DMS53 treated with DMSO at 0.1 percent for 48 hours (cell line): ENCODE measurements around the gene NR6A1.

Source experiments
- DNase-seq: peaks from one replicate; lab custom pipeline; 2025; ENCODE audit not compliant: unreplicated experiment; lab: John Stamatoyannopoulos, UW

NR6A1 gene

DNA sequence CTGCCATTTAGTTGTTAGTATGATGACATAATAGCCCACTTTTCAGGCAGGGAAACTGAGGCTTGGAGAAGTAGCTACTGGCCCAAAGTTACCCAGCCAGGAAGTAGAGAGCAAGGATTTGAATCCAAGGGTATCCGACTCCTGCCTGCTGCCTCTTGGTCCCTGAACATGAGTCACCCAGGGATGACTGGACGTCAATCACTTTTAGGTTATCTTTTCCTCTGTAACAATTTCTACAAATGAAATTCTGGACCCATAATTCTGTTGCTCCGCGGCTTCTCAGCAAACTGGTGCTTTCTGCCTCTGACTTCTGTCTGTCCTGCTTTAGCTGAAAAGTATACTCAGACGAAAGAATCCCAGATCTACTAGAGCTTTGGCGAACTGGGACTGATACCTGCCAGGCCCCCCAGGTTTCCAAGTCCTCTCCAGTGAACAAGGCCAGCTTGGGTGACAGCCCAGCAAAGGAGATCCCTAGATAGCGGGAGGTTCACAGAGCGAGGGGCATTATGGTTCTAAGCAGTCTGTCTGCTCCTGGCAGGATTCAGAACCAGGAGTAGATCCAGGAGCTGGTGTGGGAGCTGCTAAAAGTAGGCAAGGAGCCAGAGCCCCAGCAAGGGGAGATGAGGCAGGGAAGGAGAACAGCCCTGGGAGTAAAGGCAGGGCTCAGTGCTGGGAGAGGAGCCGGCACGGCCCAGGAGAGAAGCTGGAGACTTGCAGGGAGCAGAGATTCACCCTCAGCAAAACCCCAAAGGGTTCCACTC, 26.4 kb upstream of the NR6A1 start:
- DNase-seq = no peak

DNA sequence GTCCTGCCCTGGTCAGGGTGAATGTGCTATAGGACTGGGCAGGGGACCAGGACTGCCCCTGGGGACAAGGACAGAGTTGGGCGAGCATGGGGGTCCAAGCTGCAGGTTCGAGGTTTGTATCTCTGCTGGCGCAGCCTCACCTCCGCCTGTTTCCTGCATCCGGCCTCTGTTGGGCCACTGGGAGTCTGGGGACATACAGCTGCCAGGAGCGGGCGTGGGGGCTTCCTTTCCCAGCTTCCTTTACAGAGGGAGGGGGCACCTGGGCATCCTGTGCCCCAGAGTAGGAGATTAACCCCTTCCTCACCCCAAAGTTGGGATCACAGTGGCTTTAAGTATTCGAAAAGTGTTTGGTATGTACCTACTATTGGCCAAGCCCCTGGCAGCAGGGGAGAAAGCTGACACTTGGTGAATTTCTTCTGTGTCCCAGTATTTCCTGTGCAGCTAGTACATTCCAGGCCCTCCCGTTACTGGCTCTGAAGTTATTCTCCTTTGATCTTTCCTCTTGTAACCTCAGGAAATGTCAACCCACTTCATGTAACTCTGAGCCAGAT, 24.8 kb upstream of the NR6A1 start:
- no peak for DNase-seq

DNA sequence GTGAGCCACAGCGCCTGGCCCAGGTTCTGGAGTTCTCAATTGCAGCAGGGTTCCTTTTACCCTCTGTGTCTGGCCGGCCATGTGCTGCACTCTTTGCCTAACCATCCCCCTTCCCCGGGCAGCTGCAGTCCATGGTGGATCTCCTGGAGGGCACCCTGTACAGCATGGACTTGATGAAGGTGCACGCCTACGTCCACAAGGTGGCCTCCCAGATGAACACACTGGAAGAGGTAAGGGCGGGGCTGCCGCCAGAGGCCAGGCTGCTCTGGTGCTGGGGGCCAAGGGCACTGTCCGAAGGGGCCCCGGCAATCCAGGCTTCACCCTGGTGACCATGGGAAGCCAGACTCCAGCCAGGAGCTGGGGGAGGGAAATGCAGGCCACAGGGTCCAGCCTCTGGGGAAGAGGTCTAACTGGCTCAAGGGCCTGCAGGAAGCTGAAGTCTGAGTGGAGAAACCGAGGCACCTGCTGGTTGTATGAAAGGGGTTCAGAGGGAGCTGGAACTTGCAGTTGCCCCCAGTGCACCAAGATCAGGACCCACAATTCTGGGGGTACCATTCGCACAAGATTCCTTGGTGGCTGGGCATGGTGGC, 23.9 kb upstream of the NR6A1 start:
- no peak for DNase-seq

DNA sequence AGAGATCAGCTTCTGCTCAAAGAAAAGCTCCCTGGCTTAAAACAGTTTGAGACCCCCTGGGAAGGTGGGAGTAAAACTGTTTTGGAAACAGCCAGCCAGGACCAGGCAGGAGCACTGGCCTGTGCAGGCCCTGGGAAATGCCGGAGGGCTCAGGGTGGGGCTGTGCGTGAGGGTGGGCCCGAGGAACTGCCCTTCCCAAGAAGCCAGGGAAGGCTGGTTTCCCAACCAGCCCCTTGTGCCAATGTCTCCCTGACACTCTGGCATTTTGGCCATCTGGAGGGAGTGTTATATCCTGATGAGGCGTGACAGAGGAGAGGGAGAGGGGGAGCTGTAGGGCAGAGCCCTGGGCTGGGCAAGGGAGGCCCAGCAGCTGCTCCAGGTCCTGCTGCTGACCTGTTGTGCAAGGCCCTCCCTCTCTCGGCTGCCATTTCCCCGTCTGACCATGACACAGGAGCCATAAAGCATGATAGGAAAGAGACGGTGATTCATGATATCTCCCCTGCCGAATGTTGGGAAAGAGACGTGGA, 22.0 kb upstream of the NR6A1 start:
- DNase-seq = no peak

DNA sequence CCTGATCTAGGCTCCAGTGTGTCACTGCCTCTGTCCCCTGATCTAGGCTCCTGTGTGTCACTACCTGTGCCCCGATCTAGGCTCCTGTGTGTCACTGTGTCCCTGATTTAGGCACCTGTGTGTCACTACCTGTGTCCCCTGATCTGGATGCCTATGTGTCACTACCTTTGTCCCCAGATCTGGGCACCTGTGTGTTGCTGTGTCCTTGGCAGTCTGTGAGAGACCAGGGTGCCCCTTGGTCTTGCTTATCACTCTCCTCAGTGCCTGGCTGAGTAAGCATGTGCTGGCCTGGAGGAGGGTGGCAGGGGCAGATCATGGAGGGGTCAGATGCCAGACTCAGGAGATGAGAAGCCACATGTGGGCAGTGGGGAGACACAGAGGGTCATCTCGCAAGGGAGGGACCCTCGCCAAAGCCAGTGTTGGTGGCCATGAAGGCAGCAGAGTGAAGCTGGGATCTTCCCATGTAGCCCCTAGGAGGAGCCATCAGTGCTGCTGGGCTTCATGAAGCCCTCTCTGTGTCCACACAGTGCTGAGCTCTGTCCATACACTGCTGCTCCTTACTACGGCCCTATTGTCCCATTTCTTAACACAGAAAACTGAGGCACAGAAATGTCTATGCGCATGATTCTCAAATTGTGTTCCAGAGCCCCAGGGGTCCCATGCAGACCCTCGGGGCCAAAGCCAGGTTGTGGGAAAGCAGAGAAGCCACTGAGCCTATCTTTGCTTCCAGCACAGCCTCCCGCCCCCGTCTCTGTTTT, 21.3 kb upstream of the NR6A1 start:
- DNase-seq = no peak

DNA sequence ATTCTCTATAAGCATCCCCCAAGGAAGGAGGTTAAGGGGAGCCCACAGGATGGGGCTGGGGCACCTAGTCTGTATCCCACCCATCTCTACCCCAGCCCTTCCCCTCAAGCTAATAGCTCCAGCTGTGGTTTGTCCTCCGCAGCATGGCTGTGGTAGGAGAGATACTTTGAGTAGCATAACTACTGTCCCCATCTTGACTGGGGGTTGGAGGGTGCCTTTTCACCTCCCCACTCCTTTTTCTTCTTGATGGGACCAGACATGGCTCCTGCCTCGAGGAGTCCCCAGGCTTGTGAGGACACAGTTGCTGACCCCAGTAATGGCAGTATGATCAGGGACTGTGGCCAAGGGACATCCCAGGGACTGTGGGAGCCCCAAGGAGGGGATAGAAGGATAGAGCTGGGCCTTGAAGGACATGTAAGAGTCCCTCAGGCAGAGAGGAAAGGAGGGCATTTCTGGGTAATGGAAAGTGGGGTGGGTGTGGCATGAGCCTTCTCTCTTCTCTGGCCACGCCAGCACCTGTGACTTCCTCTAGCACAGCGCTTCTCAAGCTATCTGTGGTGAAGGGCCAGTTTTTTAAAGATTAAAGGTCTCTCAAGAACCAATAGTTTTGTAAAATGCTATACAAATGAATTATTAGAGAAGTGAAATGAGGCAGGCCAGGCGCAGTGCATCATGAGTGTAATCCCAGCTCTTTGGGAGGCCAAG, 19.8 kb upstream of the NR6A1 start:
- no peak for DNase-seq

DNA sequence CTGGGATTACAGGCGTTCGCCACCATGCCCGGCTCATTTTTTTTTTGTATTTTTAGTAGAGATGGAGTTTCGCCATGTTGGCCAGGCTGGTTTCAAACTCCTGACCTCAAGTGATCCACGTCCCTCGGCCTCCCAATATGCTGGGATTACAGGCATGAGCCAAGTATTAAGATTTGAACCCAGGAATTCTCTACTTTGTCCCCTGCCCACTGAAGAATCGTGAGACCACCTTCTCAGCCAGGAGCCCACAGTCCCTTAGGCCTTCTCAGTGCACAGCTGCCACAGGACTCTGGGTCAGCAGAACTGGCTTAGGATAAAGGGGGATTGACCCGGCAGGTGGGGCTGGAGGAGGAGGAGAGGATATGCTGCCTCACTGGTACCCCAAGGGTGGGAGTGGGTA, 19.2 kb upstream of the NR6A1 start:
- DNase-seq = no peak

DNA sequence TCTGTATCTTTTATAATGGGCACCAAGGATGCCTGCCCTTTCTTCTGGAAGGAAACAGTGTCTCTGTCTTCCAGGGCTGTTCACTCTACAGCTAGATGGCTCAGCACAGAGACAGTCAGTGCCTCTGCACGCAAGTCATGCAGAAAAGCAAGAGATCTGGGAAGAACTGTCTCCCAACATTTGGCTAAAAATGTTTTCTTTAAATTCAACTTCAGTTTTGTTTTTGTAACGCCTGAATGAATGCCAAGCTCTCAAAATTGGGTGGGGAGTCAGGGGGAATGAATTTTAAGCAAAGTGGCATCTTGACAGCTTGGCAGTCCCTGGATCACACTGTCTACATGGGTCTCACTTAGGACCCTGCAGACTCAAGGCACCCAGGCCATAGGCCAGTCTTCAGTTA, 18.4 kb upstream of the NR6A1 start:
- DNase-seq = no peak

DNA sequence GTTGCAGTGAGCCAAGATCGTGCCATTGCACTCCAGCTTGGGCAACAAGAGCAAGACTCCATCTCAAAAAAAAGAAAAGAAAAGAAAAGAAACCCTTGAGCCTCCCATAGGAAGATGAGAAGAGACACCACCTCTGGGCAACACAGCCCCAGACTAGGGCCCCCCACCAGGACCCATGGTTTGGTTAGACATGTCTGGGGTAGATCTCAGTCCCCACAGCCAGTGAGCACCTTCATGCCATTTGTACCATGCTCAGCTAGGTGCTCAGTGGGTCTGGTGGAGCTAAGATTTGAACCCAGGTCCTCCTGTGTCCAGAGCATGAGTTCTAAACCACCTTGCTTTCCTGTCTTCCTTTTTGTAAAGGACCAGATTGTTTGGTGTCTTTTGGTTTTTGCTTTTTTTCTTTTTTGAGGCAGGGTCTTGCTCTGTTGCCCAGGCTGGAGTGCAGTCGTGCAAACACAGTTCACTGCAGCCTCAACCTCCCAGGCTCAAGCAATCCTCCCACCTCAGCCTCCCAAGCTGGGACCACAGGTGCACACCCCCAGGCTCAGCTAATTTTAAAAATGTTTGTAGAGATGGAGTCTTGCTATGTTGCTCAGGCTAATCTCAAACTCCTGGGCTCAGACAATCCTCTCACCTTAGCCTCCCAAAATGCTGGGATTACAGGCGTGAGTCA, 17.6 kb upstream of the NR6A1 start:
- DNase-seq = no peak

DNA sequence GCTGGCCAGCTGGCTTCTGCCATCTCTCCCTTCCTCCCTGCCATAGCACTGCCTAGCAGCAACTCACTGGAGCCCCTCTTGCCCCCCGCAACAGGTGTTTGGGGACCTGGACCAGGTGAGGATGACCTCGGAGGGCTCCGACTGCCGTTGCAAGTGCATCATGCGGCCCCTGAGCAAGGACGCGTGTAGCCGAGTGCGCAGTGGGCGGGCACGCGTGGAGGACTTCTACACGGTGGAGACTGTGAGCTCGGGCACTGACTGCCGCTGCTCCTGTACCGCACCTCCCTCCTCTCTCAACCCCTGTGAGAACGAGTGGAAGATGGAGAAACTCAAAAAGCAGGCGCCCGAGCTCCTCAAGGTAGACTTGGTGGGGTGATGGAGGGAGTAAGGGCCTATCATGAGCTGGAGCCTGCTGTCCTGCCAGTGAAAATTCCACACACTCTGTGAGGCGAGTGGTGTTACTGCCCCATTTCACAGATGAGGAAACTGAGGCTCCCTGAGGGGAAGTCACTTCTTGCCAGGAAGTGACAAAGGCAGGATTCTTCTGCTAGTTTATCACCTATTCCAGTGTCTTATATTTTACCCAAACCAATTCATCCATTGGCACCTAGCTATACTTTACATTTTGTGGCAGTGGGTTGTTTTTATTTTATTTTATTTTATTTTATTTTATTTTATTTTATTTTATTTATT, 15.9 kb upstream of the NR6A1 start:
- no peak for DNase-seq

DNA sequence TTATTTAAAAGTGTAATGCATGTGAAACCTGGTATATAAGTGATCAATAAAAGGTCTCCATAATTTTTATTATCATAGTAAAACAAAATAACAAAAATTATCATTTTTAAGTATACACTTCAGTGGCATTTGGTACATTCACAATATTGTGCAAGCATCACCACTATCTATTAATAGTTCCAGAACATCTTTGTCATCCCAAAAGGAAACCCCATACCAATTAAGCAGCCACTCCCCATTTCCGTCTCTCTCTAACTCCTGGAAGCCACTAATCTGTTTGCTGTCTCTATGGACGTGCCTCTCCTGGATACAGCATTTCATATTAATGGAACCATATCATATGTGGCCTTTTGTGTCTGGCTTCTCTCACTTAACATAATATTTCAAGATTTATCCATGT, 13.4 kb upstream of the NR6A1 start:
- no peak for DNase-seq

DNA sequence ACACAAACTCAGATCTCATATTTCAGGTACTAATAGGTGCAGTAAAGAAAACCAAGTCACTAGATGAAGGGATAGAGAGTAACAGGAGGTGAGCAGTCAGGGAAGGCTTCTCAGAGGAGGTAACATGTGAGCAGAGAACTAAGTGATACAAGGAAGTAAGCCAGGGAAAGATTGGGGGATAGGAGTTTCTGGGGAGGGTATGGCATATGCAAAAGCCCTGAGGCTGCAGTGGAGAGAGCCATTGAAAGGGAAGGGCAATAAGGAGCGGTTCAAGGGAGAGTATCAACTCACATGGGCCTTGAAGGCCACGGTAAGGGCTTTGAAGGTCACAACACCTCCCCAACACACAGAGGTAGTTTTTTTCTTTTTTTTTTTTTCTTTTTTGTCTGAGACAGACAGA, 12.7 kb upstream of the NR6A1 start:
- no peak for DNase-seq

DNA sequence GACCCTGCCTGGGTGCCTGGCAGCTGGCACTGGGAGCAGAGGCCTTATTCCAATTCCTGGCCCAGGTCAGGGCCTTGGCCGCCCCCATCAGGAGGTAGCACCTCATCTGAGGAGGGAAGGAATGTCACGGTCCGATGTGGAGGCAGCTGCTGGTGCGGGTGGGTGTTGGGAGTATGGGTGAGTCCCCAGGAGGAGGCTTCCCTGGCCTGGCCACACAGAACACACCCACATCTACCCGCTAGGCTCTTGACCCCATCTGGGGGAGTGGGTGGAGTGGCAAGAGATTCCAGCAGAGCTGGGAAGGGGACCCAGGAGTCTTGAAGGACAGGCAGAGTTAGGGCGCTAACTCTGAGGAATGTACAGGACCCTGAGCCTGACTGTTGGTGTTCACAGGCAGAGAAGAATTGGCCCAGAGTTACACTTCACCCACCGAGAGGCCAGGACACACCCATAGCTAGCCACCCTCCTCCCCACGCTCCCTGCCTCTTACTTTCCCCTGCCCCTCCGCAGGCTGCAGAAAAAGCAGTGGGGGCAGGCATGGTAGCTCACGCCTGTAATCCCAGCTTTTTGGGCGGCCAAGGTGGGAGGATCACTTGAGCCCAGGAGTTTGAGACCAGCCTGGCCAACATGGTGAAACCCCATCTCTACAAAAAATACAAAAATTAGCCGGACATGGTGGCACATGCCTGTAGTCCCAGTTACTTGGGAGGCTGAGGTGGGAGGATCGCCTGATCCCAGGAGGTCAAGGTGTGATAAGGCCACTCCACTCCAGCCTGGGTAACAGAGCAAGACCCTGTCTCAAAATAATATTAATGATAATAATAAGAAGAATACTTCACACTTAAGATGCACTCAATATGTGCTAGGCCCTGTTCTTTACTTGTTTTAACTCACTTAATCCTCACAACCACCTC, 11.8 kb upstream of the NR6A1 start:
- DNase-seq = no peak

DNA sequence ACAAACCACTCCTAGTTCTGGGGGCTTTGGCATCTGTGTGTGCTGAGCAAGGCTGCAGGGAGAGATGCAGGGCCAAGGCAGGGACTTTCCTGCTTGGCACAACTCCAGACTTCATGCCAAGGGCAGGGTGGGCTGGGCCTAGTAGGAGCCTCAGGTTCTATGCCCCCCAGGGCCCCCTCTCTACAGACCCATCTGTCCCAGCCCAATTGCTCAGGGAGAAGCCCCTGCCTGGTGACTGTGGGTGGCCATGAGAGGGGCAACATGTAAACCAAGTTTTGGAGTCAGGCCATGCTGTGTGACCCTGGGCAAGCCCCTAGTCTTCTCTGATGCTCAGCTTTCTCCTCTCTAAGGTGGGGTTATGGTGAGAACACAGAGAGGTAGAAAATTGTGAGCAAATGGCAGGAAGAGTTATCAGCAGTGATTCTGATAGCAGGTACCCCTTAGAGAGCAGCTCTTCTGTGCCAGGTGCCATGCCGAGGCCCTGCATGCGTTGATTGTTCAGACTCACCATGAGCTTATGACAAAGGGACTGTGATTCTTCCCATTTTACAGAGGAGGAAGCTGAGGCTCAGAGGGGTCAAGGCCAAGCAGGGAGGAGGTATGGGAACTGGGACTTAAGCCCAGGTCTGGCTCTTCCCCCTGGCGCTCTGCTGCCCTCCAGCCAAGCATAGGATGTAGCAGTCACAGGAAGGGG, 11.0 kb upstream of the NR6A1 start:
- no peak for DNase-seq

DNA sequence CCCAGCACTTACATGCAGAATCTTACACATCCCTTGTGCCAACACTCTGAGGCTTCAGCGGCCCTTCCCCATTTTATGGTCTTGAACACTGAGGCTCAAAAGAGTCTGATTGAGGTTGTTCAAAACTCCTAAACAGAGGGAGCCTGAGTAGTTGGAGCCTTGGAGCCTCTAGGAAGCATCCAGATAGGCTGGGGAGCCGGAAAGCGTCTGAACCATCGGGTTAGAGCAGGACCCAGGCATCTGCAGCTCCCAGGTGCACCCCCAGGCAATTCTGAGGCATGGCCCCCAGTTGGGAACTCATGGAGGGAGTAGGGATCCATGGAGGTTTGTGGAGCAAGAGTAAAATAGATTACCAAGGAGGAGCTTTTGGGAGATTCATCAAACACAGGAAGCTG, 9.6 kb upstream of the NR6A1 start:
- no peak for DNase-seq

DNA sequence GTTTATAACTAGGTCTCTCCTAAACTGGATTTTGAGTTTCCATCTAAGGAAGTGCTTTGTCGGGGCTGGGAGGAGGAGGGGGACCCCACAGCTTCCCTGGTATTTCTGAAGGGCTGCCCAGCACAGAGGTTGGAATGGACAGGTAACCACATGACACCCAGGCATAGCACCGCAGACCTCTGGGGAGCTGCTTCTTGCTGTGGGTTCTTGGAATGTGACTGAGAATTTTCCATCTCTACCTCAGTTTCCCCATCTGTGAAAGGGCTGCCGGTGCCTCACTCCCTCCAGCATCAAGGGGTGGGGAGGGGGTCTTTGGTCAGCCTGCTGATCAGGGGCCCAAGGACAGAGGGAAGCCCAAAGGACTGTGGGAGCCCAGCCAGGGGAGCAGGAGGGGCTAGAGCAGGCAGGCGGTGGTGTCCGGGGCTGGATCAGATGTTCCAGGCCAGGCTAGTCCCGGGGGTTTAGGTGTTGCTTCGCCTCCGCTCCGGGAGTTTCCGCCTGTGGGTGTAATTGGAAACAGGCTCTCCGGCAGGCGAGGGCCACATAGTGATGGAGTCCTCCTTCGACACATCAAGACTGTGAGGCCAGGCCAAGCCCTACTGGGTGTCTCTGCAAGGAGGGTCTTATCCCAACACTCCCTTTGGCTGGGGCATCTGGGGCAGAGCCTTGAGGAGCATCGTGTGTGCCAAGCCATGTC, 9.1 kb upstream of the NR6A1 start:
- no peak for DNase-seq

DNA sequence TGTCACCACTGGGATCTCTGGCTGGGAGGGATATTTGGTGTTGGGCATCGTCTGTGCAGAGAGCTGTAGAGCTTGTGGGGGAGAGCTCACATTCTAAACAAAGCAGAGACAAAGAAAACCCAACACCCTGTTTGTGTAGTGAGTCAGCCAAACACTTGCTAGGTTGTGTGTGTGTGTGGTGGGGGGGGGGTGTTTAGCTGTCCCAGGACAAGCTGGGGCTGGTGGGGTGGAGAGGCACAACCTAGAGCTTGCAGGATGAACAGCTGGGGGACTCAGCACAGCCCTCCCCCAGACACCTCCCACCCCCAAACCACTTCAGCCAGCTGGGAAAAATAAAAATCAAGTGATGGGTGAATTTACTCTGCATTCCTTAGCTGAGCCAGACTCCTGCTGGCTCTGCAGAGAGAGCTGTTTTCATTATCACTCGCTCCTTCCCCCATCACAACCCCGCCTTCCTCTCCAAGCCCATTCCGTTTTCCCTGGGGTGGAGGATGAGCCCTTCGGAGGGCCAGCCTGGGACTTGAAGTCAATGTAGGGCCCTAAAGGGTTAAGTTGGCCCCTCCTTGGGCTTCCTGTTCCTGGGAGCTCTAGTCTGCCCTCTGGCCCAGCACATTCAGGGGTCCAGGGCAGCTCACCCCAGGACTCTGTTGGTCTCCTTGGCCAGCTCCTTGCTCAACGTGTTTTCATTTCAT, 8.4 kb upstream of the NR6A1 start:
- DNase-seq = peak; percentile 92
